K562 (cell line): ENCODE data around the gene CNOT2. TPM values are rescaled to one million over a fixed set of nuclear protein-coding genes. Genes with fewer than 3 reads are reported as not detected.
A peak's percentile ranks its signal among the peaks of the same experiment; 100 is the strongest.

Experiments used
- CHAMP1 ChIP-seq: fragments of 450-650 bp; IDR thresholded peaks from 2 replicates; pipeline ENCODE4 v1.6.1; 2016; ENCODE audit warnings: mild to moderate bottlenecking
- ELF2 ChIP-seq: fragments of 250-450 bp; sonication (Bioruptor Pico); IDR thresholded peaks from 2 replicates; pipeline ENCODE4 v1.5.0; 2021; ENCODE audit warnings: mild to moderate bottlenecking
- ETV1 ChIP-seq: fragments of 450-650 bp; conservative IDR thresholded peaks from 2 replicates; pipeline ENCODE4 v1.6.1; 2016; ENCODE audit warnings: missing genetic modification characterization, control low read depth, low read depth, missing compliant biosample characterization
- GTF2E2 ChIP-seq: fragments of 200-800 bp; sonication (Bioruptor generic); IDR thresholded peaks from 2 replicates; pipeline ENCODE4 v1.6.1; 2016; ENCODE audit warnings: missing genetic modification characterization, missing compliant biosample characterization
- KAT7 ChIP-seq: sonication (generic); formaldehyde crosslinking; IDR thresholded peaks from 2 replicates; pipeline ENCODE4 v1.8.0; 2022; ENCODE audit warnings: missing genetic modification reagents, mild to moderate bottlenecking, borderline replicate concordance
- MAZ ChIP-seq, 2 experiments: fragments of 450-650 bp in 1 of 2; sonication (generic) in 1 of 2; formaldehyde crosslinking; IDR thresholded peaks in 1 of 2; conservative IDR thresholded peaks in 1 of 2; 2 replicates each; pipeline versions ENCODE4 v1.4.0 to v1.5.0; 2020; ENCODE audit warnings: mild to moderate bottlenecking in 1 of 2, missing genetic modification reagents in 1 of 2
- MLX ChIP-seq, 2 experiments: fragments of 450-650 bp in 1 of 2; sonication (generic) in 1 of 2; formaldehyde crosslinking; conservative IDR thresholded peaks; 2 replicates each; pipeline versions ENCODE4 v1.4.0 to v1.8.1; 2020 to 2022; ENCODE audit warnings: mild to moderate bottlenecking in 1 of 2, missing genetic modification reagents in 1 of 2
- MNT ChIP-seq, 2 experiments: fragments of 450-650 bp; conservative IDR thresholded peaks; 2 replicates each; pipeline ENCODE4 v1.6.1; 2017; ENCODE audit warnings: mild to moderate bottlenecking in 2 of 2, moderate library complexity in 2 of 2
- MTA3 ChIP-seq: fragments of 450-650 bp; formaldehyde crosslinking; IDR thresholded peaks from 2 replicates; pipeline ENCODE4 v1.6.1; 2017; ENCODE audit warnings: mild to moderate bottlenecking, borderline replicate concordance
- NELFE ChIP-seq: IDR thresholded peaks from 2 replicates; pipeline ENCODE4 v1.6.1; 2011; ENCODE audit warnings: mild to moderate bottlenecking; ENCODE audit not compliant: insufficient read depth, insufficient read length
- PHTF2 ChIP-seq: fragments of 250-450 bp; sonication (Bioruptor Pico); IDR thresholded peaks from 2 replicates; pipeline ENCODE4 v1.5.0; 2021; ENCODE audit warnings: mild to moderate bottlenecking
- POLR2G ChIP-seq: fragments of 200-400 bp; formaldehyde crosslinking; IDR thresholded peaks from 2 replicates; pipeline ENCODE4 v1.6.1; 2017; ENCODE audit warnings: low read depth, mild to moderate bottlenecking, antibody characterized with exemption, low read length, moderate library complexity
- PRMT5 ChIP-seq: sonication (generic); formaldehyde crosslinking; IDR thresholded peaks from 2 replicates; pipeline ENCODE4 v1.5.0; 2020; ENCODE audit warnings: missing genetic modification reagents
- PURB ChIP-seq: sonication (generic); formaldehyde crosslinking; IDR thresholded peaks from 2 replicates; pipeline ENCODE4 v1.9.0; 2021; ENCODE audit warnings: low read depth, mild to moderate bottlenecking, missing genetic modification reagents
- RAD51 ChIP-seq: fragments of 450-650 bp; IDR thresholded peaks from 2 replicates; pipeline ENCODE4 v1.7.1; 2016; ENCODE audit warnings: low read depth, mild to moderate bottlenecking, borderline replicate concordance
- RBBP5 ChIP-seq: fragments of 200-600 bp; sonication (generic); IDR thresholded peaks from 2 replicates; pipeline ENCODE4 v1.6.1; 2012; ENCODE audit warnings: borderline replicate concordance, mild to moderate bottlenecking, low read length, control low read depth, inconsistent platforms; ENCODE audit not compliant: insufficient read depth, poor library complexity, severe bottlenecking
- RCOR1 ChIP-seq, 2 experiments: IDR thresholded peaks; 2 replicates each; pipeline ENCODE4 v1.6.1; 2012; ENCODE audit warnings: low read depth in 2 of 2, low read length in 2 of 2, borderline replicate concordance in 1 of 2, improper control_type of control experiment in 1 of 2
- SLC30A9 ChIP-seq: fragments of 250-450 bp; sonication (Bioruptor Pico); IDR thresholded peaks from 2 replicates; pipeline ENCODE4 v1.8.0; 2022; ENCODE audit warnings: mild to moderate bottlenecking, moderate library complexity
- TCF7L2 ChIP-seq: fragments of 150-350 bp; IDR thresholded peaks from 2 replicates; pipeline ENCODE4 v1.6.1; 2016; ENCODE audit warnings: low read depth, mild to moderate bottlenecking, low read length, moderate library complexity
- U2AF1 ChIP-seq: fragments of 200-400 bp; formaldehyde crosslinking; optimal IDR thresholded peaks from 2 replicates; pipeline ENCODE3; 2017; ENCODE audit warnings: mild to moderate bottlenecking, low read depth, low read length, moderate library complexity
- ZNF197 ChIP-seq: fragments of 200-800 bp; sonication (Bioruptor generic); IDR thresholded peaks from 2 replicates; pipeline ENCODE4 v1.6.1; 2016; ENCODE audit warnings: low read depth, missing genetic modification characterization, missing compliant biosample characterization
- ZNF589 ChIP-seq: fragments of 200-800 bp; sonication (Bioruptor generic); IDR thresholded peaks from 2 replicates; pipeline ENCODE4 v1.6.1; 2016; ENCODE audit warnings: low read depth, missing genetic modification characterization, missing compliant biosample characterization
- ZNF695 ChIP-seq: fragments of 450-650 bp; formaldehyde crosslinking; IDR thresholded peaks from 2 replicates; pipeline ENCODE4 v1.4.0; 2020; ENCODE audit warnings: mild to moderate bottlenecking, moderate library complexity
- polyA plus RNA-seq, 8 experiments: library from polyadenylated mRNA; depleted of rRNA in 4 of 8; stranded (reverse) in 5 of 8; unstranded in 3 of 8; fragments of >200 nt; fragmentation: Nextera tagmentation in 2 of 8; fragmentation: Illumina TruSeq in 1 of 8; extraction: Ambion mirVana in 2 of 8; extraction: Trizol in 1 of 8; gene quantifications; 2 replicates each; pipeline versions ENCODE4 v1.2.1 to v1.2.3, GENCODE V29; 2011 to 2014; ENCODE audit warnings: inconsistent platforms in 1 of 8, missing spikeins in 1 of 8
- total RNA-seq, 7 experiments: library from RNA; depleted of rRNA in 6 of 7; stranded (reverse); fragments of >200 nt in 6 of 7; fragmentation: Illumina TruSeq in 2 of 7; extraction: Trizol in 2 of 7; gene quantifications; 2 replicates each; pipeline versions ENCODE4 v1.2.1 to v1.2.3, GENCODE V29; 2011 to 2021; ENCODE audit warnings: low replicate concordance in 1 of 7

The CNOT2 gene
- total and polyA plus RNA-seq, 9 of the 15 experiments (the other 6 are each of a cell fraction or from before 2014, with no cell fraction given), result 43.6 to 119 (median 84.4) TPM

GRCh38 chr12:70243510-70244371, 508 bp downstream of the CNOT2 start (continued):
- TF ChIP-seq RBBP5 (peak; percentile 81), GTF2E2 (peak; percentile 39; the same call in 1 of the 2 replicates), ZNF589 (CRISPR knock-in tag) (no peak), MLX (CRISPR knock-in tag; conservative IDR thresholded peaks at IDR 0.05) (no peak), PRMT5 (CRISPR knock-in tag) (no peak), ZNF695 (CRISPR knock-in tag) (no peak), MAZ (CRISPR knock-in tag; conservative IDR thresholded peaks at IDR 0.05 in 1 of 2, IDR thresholded peaks at IDR 0.05 in 1 of 2) (no peak), ZNF197 (CRISPR knock-in tag) (no peak), MNT (conservative IDR thresholded peaks at IDR 0.05) (no peak), SLC30A9 (CRISPR knock-in tag) (no peak), CHAMP1 (no peak), ELF2 (CRISPR knock-in tag) (no peak), U2AF1 (no peak), POLR2G (peak; percentile 58), RCOR1 (IDR thresholded peaks at IDR 0.05; ENCODE audit: borderline replicate concordance in 1 of 2, low read depth in 2 of 2, low read length in 2 of 2) (no peak), KAT7 (CRISPR knock-in tag) (peak; percentile 48; the same call in 1 of the 2 replicates), RAD51 (no peak), TCF7L2 (no peak), PURB (CRISPR knock-in tag) (no peak), ETV1 (tag) (no peak), PHTF2 (CRISPR knock-in tag) (no peak), NELFE (no peak), MTA3 (no peak)
